B cell (primary cell): ENCODE results near the gene TMBIM4. TPM values are rescaled to one million over a fixed set of nuclear protein-coding genes. Genes with fewer than 3 reads are reported as not detected.
A peak's percentile ranks its signal among the peaks of the same experiment; 100 is the strongest.

Experiments used
- ATAC-seq: fragments of 200-7000 bp; cut with Tn5 transposase; one replicate; pipeline ENCODE4 v1.10.0; 2021; ENCODE audit warnings: low read depth, mild to moderate bottlenecking, moderate number of reproducible peaks, moderate library complexity
- CTCF ChIA-PET: fragments of 350-600 bp; sonication (Branson Sonifier 250); formaldehyde crosslinking; loops from one replicate; lab custom pipeline; 2021; ENCODE audit warnings: antibody characterized with exemption, inconsistent platforms; lab: Charles Lee
- POLR2A ChIA-PET: fragments of 350-600 bp; sonication (Branson Sonifier 250); formaldehyde crosslinking; loops from one replicate; lab custom pipeline; 2021; ENCODE audit warnings: antibody characterized with exemption; lab: Charles Lee
- DNase-seq: peaks from one replicate; pipeline ENCODE4 v3.0.0; 2013
- H2AFZ ChIP-seq: 2 replicates; pipeline ENCODE4 v1.6.1; 2012; ENCODE audit warnings: mild to moderate bottlenecking, low read depth, low read length; ENCODE audit not compliant: insufficient read depth, poor library complexity, severe bottlenecking
- H3K27ac ChIP-seq, 2 donors: 1 replicate in 1 of 2; 2 replicates in 1 of 2; pipeline ENCODE4 v1.5.1; 2012 to 2013; ENCODE audit warnings: low read length in 2 of 2, mild to moderate bottlenecking in 2 of 2, moderate library complexity in 1 of 2
- H3K27me3 ChIP-seq, 4 experiments: fragments of 200-600 bp in 1 of 4; sonication (generic) in 1 of 4; replicated peaks in 1 of 4; 1 replicate in 2 of 4; 2 replicates in 2 of 4; pipeline versions ENCODE4 v1.6.1 to v1.7.0; 2013 to 2016; ENCODE audit warnings: low read length in 3 of 4, mild to moderate bottlenecking in 2 of 4, mixed read lengths in 1 of 4, moderate library complexity in 1 of 4; ENCODE audit not compliant: insufficient read depth in 4 of 4, control insufficient read depth in 3 of 4; ENCODE audit errors: control extremely low read depth in 1 of 4
- H3K36me3 ChIP-seq, 2 experiments: replicated peaks in 1 of 2; 1 replicate in 1 of 2; 2 replicates in 1 of 2; pipeline versions ENCODE4 v1.6.1 to v1.7.1; 2013; ENCODE audit warnings: low read length in 1 of 2; ENCODE audit not compliant: insufficient read depth in 2 of 2, control insufficient read depth in 1 of 2; ENCODE audit errors: control extremely low read depth in 1 of 2, extremely low read depth in 1 of 2
- H3K4me1 ChIP-seq, 2 donors: fragments of 200-600 bp in 1 of 2; sonication (generic) in 1 of 2; 1 replicate in 1 of 2; 2 replicates in 1 of 2; pipeline versions ENCODE4 v1.5.1 to v1.6.1; 2013 to 2017; ENCODE audit warnings: low read length in 2 of 2; ENCODE audit not compliant: control insufficient read depth in 2 of 2, insufficient read depth in 2 of 2
- H3K4me2 ChIP-seq: replicated peaks from 2 replicates; pipeline ENCODE3; 2012; ENCODE audit warnings: mild to moderate bottlenecking, low read depth, low read length; ENCODE audit not compliant: poor library complexity, severe bottlenecking
- H3K4me3 ChIP-seq, 5 experiments: fragments of 200-600 bp in 1 of 5; sonication (generic) in 1 of 5; 1 replicate in 3 of 5; 2 replicates in 2 of 5; pipeline versions ENCODE4 v1.5.1 to v1.7.0; 2011 to 2016; ENCODE audit warnings: low read length in 4 of 5, mild to moderate bottlenecking in 4 of 5, low read depth in 2 of 5, control low read depth in 1 of 5, moderate library complexity in 1 of 5; ENCODE audit not compliant: insufficient read depth in 1 of 5; ENCODE audit errors: control extremely low read depth in 1 of 5, extremely low read depth in 1 of 5
- H3K79me2 ChIP-seq: fragments of 200-600 bp; sonication (generic); one replicate; pipeline ENCODE4 v1.6.0; 2016; ENCODE audit warnings: low read length; ENCODE audit not compliant: control insufficient read depth, insufficient read depth
- H3K9ac ChIP-seq: fragments of 200-600 bp; sonication (generic); 2 replicates; pipeline ENCODE4 v1.6.1; 2017; ENCODE audit warnings: mild to moderate bottlenecking, low read length, moderate library complexity
- H3K9me3 ChIP-seq, 3 donors: one replicate each; pipeline versions ENCODE4 v1.6.1 to v1.7.1; 2013; ENCODE audit warnings: low read length in 2 of 3; ENCODE audit not compliant: control insufficient read depth in 2 of 3, insufficient read depth in 1 of 3; ENCODE audit errors: control extremely low read depth in 1 of 3
- H4K20me1 ChIP-seq: 2 replicates; pipeline ENCODE4 v1.6.0; 2012; ENCODE audit warnings: mild to moderate bottlenecking, low read length; ENCODE audit not compliant: insufficient read depth, control insufficient read depth, poor library complexity, severe bottlenecking
- H3K27ac Mint-ChIP-seq: one replicate; pipeline ENCODE4 v1.8.0; 2021; ENCODE audit warnings: mixed read lengths
- H3K27me3 Mint-ChIP-seq: one replicate; pipeline ENCODE4 v1.8.0; 2021; ENCODE audit warnings: mixed read lengths
- H3K4me1 Mint-ChIP-seq: one replicate; pipeline ENCODE4 v1.8.0; 2021; ENCODE audit warnings: mixed read lengths
- H3K4me3 Mint-ChIP-seq: one replicate; pipeline ENCODE4 v1.8.0; 2021; ENCODE audit warnings: mixed read lengths
- H3K9me3 Mint-ChIP-seq: one replicate; pipeline ENCODE4 v1.8.0; 2022; ENCODE audit warnings: mixed read lengths; ENCODE audit not compliant: insufficient read depth
- EZH2 ChIP-seq: IDR thresholded peaks from 2 replicates; pipeline ENCODE4 v1.6.1; 2012; ENCODE audit warnings: borderline replicate concordance, low read depth, mild to moderate bottlenecking, moderate library complexity, low read length; ENCODE audit not compliant: insufficient read depth, poor library complexity, severe bottlenecking
- WGBS: methylation state at CpG from one replicate; pipeline ENCODE4 v1.1.5; 2013; ENCODE audit warnings: missing lambda C conversion rate; ENCODE audit not compliant: insufficient coverage; 5-methylcytosine and 5-hydroxymethylcytosine counted together
- intact Hi-C: fragments of 100-400 bp; cut with micrococcal nuclease; formaldehyde crosslinking; loops from one replicate; pipeline ENCODE4 v1.10.0; 2022
- polyA plus RNA-seq: library from polyadenylated mRNA; depleted of rRNA; stranded (reverse); fragments of >200 nt; gene quantifications from 2 replicates; pipeline ENCODE4 v1.2.3, GENCODE V29; 2012
- total RNA-seq, 2 donors: library from RNA; stranded (reverse); fragments of 120-200 nt in 1 of 2; gene quantifications; 1 replicate in 1 of 2; 2 replicates in 1 of 2; pipeline versions ENCODE4 v1.2.3 to v1.2.4, GENCODE V29; 2013 to 2022
- TF ChIP-seq, protein P1 (sequence below): fragments of 200-600 bp; IDR thresholded peaks from one replicate; pipeline ENCODE4 v1.8.0; 2022; ENCODE audit warnings: antibody characterized with exemption, mild to moderate bottlenecking

TMBIM4 gene
- total and polyA plus RNA-seq, 2 donors (not counting 1 experiment from before 2014, with no cell fraction given), result 85.1 to 88.1 TPM

DNA sequence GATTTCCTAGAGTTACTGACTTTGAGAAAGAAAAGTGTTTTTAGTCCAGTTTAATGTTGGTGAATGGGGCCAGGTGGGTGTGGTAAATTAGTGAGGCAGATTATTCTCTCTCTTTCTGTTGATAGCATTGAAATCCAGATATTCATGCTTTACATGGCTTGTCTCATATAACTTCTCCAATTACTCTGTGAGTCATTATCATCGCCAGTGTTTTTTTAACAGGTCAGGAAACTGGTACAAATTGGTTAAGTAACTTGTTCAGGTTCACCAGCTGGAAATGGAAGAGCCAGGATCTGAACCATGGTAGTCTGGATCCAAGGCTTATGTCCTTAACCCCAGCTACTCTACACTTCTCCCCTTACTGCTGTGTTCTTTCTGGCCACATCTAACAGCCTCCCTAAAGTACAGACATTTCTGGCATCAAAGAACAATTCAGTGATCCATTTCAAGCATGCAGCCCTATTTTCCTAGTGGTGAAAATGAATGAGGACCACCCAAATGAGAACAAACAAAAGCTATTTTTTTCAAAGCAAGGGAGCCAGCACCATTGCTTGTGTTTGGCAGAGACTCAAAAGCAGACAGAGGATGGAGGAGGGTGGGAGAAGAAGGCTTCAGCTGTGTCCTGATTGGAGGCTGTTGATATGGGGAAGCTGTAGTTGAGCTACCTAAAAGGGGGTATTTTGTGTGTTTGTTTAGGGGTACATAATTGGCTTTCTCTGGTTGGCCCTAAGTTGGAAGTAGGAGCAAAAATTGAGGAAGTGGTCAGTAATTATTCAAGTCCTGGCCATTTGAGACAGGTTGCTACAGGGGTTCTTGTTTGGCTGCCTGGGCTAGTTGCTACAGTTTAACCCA, 20.9 kb upstream of the TMBIM4 start:
- DNase-seq (no peak), ATAC-seq (peak; percentile 36)
- Histone ChIP-seq H3K4me1 (peaks cover 24 to 71% of the 10 kb centered on the region in 2 donors), H3K4me2 (peak overlapping the region; percentile 79), H3K79me2 (peaks cover 27% of the 10 kb centered on the region), H3K4me3 (peak overlapping the region in 2 of 5 experiments; percentile 2 to 93), H3K27me3 (peaks cover 0 to 19% (median 2%) of the 10 kb centered on the region in 4 experiments), H3K9me3 (peaks cover 0 to 10% (median 0%) of the 10 kb centered on the region in 3 donors), H2AFZ (no peak overlapping the region), H3K27ac (peak overlapping the region; percentile 5 to 52), H3K9ac (no peak overlapping the region), H4K20me1 (no peaks in the 10 kb centered on the region), H3K36me3 (no peaks in the 10 kb centered on the region)
- peaks cover 49% of the 10 kb centered on the region for H3K4me1 Mint-ChIP-seq
- H3K27me3 Mint-ChIP-seq, result peaks cover 50% of the 10 kb centered on the region
- intact Hi-C loops, result no loop called here
- H3K27ac Mint-ChIP-seq, result peak overlapping the region; percentile 44
- peak overlapping the region; percentile 68 for H3K4me3 Mint-ChIP-seq
- ChIA-PET CTCF (interaction anchor here (0.8 kb wide), 1 partner anchor 18 kb away, joined by 3 read pairs; no protein-coding TSS in a partner anchor), POLR2A (no interaction called here)
- WGBS, result no CpG with 5 or more reads among the region's 1 CpG
- H3K9me3 Mint-ChIP-seq, result peaks cover 4% of the 10 kb centered on the region
- TF ChIP-seq EZH2, result no peak
- TF ChIP-seq, protein P1, sequence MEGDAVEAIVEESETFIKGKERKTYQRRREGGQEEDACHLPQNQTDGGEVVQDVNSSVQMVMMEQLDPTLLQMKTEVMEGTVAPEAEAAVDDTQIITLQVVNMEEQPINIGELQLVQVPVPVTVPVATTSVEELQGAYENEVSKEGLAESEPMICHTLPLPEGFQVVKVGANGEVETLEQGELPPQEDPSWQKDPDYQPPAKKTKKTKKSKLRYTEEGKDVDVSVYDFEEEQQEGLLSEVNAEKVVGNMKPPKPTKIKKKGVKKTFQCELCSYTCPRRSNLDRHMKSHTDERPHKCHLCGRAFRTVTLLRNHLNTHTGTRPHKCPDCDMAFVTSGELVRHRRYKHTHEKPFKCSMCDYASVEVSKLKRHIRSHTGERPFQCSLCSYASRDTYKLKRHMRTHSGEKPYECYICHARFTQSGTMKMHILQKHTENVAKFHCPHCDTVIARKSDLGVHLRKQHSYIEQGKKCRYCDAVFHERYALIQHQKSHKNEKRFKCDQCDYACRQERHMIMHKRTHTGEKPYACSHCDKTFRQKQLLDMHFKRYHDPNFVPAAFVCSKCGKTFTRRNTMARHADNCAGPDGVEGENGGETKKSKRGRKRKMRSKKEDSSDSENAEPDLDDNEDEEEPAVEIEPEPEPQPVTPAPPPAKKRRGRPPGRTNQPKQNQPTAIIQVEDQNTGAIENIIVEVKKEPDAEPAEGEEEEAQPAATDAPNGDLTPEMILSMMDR, result no peak

DNA sequence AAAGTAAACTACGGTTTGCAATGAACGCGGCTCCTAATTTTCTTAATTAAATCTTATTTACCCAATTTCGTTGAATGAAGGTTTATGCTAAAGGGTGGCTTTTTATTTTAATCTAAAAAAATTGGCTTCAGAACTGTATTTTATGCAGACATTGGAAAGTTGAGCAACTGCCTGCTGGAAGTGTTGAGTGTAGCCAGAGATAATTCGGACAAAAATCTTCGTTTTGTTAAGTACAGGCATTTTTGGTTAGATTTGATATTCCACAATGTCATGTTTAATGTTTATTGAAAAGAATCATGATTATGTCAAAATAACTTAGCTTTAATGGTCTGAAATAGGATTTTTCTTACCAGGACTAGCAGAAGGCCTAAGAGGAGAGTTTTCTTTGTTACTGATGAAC, 20.1 kb upstream of the TMBIM4 start:
- peak overlapping the region; percentile 82 for H3K4me3 Mint-ChIP-seq
- peak overlapping the region; percentile 55 to 93 (median 65) for H3K4me3 ChIP-seq
- H3K4me2 ChIP-seq, result peak overlapping the region; percentile 79
- intact Hi-C loops, result loop anchor here (5.0 kb wide), 1 partner anchor 47 kb away; no protein-coding TSS in a partner anchor
- H3K4me1 ChIP-seq, result peaks cover 24 to 63% of the 10 kb centered on the region in 2 donors
- peak overlapping the region; percentile 83 for H2AFZ ChIP-seq
- H3K79me2 ChIP-seq, result peaks cover 18% of the 10 kb centered on the region
- H4K20me1 ChIP-seq, result no peaks in the 10 kb centered on the region
- ChIA-PET POLR2A (interaction anchor here (0.6 kb wide), 1 partner anchor 17 kb away, joined by 4 read pairs; no protein-coding TSS in a partner anchor), CTCF (no interaction called here)
- peaks cover 4% of the 10 kb centered on the region for H3K9me3 Mint-ChIP-seq
- peaks cover 43% of the 10 kb centered on the region for H3K4me1 Mint-ChIP-seq
- ATAC-seq (no peak), DNase-seq (no peak)
- peak overlapping the region; percentile 37 to 52 for H3K27ac ChIP-seq
- peaks cover 0 to 22% (median 2%) of the 10 kb centered on the region in 4 experiments for H3K27me3 ChIP-seq
- 67% methylated on average over 1 of the region's 6 CpGs for WGBS
- no peak for TF ChIP-seq EZH2
- TF ChIP-seq, protein P1, result no peak
- peak overlapping the region; percentile 22 for H3K27ac Mint-ChIP-seq
- peak overlapping the region; percentile 67 for H3K9ac ChIP-seq
- peaks cover 0 to 10% (median 0%) of the 10 kb centered on the region in 3 donors for H3K9me3 ChIP-seq
- H3K27me3 Mint-ChIP-seq, result peaks cover 44% of the 10 kb centered on the region
- no peaks in the 10 kb centered on the region for H3K36me3 ChIP-seq
